Mesodermal cell (in vitro differentiated cells): ENCODE data around the gene PTPRE. TPM values are rescaled to one million over a fixed set of nuclear protein-coding genes. Genes with fewer than 3 reads are reported as not detected.

Source experiments
- H3K27ac ChIP-seq: 2 replicates; pipeline ENCODE4 v1.7.0; 2013; ENCODE audit warnings: mild to moderate bottlenecking, low read depth, low read length, moderate library complexity; ENCODE audit not compliant: severe bottlenecking
- H3K36me3 ChIP-seq: 2 replicates; pipeline ENCODE4 v1.7.1; 2013; ENCODE audit warnings: mild to moderate bottlenecking, low read length, moderate library complexity; ENCODE audit not compliant: control insufficient read depth, insufficient read depth
- H3K4me1 ChIP-seq: one replicate; pipeline ENCODE4 v1.7.1; 2013; ENCODE audit warnings: mild to moderate bottlenecking, low read length; ENCODE audit not compliant: insufficient read depth, control insufficient read depth, poor library complexity, severe bottlenecking
- H3K4me3 ChIP-seq: 2 replicates; pipeline ENCODE4 v1.7.0; 2013; ENCODE audit warnings: low read length, control low read depth, mild to moderate bottlenecking; ENCODE audit not compliant: insufficient read depth, poor library complexity, severe bottlenecking; ENCODE audit errors: extremely low read depth
- H3K9me3 ChIP-seq: 2 replicates; pipeline ENCODE4 v1.7.1; 2013; ENCODE audit warnings: mild to moderate bottlenecking, low read length, moderate library complexity; ENCODE audit not compliant: control insufficient read depth
- WGBS, 2 experiments: methylation state at CpG; one replicate each; pipeline ENCODE4 v1.1.5; 2013; ENCODE audit warnings: missing lambda C conversion rate in 2 of 2; ENCODE audit not compliant: insufficient coverage in 2 of 2; 5-methylcytosine and 5-hydroxymethylcytosine counted together
- polyA plus RNA-seq, 2 experiments: library from polyadenylated mRNA; stranded (reverse); fragments of 50-300 nt; gene quantifications; one replicate each; pipeline ENCODE4 v1.2.3, GENCODE V29; 2013

The PTPRE gene, protein sequence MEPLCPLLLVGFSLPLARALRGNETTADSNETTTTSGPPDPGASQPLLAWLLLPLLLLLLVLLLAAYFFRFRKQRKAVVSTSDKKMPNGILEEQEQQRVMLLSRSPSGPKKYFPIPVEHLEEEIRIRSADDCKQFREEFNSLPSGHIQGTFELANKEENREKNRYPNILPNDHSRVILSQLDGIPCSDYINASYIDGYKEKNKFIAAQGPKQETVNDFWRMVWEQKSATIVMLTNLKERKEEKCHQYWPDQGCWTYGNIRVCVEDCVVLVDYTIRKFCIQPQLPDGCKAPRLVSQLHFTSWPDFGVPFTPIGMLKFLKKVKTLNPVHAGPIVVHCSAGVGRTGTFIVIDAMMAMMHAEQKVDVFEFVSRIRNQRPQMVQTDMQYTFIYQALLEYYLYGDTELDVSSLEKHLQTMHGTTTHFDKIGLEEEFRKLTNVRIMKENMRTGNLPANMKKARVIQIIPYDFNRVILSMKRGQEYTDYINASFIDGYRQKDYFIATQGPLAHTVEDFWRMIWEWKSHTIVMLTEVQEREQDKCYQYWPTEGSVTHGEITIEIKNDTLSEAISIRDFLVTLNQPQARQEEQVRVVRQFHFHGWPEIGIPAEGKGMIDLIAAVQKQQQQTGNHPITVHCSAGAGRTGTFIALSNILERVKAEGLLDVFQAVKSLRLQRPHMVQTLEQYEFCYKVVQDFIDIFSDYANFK
- 16.6 TPM for polyA plus RNA-seq (2013, experiment 1 of 2)
- polyA plus RNA-seq (2013, experiment 2 of 2): 12.8 TPM

DNA sequence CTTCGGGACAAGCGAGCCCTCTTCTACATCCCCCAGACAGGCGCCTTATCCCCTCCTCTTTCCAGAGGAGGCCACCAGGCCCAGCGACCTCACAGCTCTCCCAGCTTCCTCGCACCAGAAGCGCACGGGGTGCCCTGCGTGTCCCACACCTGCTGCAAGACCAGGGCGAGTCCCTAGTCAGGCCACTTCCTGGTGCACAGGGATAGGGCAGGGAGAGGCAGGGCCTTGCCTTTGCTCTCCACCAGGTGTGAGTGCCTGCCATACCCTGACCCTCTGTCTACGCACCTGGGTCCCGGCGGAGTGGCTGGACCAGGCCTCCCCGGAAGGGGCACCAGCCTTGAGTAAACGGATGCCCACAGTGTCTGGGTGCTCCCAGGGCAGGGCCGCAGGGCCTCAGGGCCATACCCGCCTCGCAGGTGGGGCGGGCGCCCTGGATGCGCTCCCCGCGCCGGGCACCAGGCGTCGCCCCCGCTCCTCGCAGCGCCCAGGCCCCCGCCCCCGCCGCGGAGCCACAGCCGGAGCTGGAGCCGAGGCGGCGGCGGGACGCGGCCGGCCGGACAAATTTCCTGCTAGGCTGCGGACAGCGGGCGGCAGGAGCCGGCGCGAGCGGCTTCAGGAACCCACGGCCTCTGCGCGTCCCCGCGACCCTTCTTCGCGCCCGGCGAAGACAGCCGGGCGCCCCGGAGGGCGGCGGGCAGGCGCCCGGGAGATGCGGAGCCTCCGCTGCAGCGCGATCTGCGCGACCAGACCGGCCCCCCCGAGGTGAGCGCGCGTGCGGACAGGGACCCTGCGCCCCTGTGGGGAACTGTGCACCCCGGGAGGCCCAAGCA lies at the start of gene PTPRE:
TSS of gene PTPRE (plus strand) at position 556 of the 830 bp plus-strand sequence. CDS start 133,779 bp downstream, outside the sequence.
- no peaks in the 10 kb centered on the region for H3K36me3 ChIP-seq
- H3K27ac ChIP-seq: no peak within 1 kb of the TSS
- WGBS, 2 experiments: 9 to 11% methylated on average over 51 to 56 of the region's 78 CpGs
- peaks cover 11% of the 10 kb centered on the region for H3K4me1 ChIP-seq
- no peaks in the 10 kb centered on the region for H3K9me3 ChIP-seq
- H3K4me3 ChIP-seq: peak within 1 kb of the TSS; percentile 62

DNA sequence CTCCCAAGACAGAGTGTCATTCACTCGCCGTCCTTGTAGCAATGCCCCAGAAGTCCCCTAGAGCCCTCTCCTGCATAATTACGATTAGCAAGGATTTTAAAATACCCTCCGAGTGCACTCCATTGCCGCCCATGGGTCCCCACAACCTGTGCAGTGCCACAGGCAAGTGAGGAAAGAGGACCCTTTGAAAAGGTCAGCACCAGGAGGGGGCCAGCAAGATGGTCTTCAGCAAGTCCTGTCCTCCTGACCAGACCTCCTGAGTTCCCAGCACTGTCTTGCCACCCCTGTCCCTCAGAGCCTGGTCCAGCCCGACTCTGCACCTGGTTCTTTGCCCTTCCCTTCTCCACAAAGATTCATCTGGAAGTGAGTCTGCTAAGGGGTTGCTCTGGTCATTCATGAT lies 46.3 kb upstream of the PTPRE start:
- WGBS, 2 experiments: 84 to 96% methylated on average over 6 of the region's 6 CpGs
- Histone ChIP-seq H3K4me1 (no peaks in the 10 kb centered on the region), H3K36me3 (no peaks in the 10 kb centered on the region), H3K9me3 (peaks cover 26% of the 10 kb centered on the region), H3K27ac (no peak overlapping the region), H3K4me3 (no peak overlapping the region)

DNA sequence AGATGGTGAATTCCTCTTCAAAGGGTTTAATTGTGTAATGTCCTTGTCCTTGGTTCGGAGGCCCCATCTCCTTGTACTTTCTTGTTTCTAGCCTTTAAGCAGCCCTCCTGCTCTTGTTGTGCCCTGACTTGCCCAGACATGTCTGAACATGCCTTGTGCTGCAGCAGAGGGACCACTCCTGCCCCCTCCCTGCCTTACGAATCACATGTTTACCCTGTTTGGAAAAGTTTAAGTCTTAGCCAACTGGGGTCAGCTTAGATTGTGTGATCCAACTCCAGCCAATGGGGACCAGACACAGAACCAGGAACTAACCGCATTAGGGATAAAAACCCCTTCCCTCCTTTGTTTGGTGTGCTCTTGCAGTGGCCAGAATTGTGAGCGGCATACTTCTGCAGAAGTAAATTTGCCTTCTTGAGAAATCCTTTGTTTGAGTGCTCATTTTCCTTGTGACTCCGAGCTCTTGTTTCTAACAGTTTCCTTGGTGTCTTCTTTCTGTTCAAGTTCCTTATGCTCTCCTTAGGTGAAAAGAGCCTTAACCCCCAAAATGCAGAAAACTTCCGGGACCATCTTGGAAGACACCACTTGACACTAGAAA lies 43.6 kb upstream of the PTPRE start:
- WGBS, 2 experiments: 84 to 86% methylated on average over 3 to 5 of the region's 6 CpGs

DNA sequence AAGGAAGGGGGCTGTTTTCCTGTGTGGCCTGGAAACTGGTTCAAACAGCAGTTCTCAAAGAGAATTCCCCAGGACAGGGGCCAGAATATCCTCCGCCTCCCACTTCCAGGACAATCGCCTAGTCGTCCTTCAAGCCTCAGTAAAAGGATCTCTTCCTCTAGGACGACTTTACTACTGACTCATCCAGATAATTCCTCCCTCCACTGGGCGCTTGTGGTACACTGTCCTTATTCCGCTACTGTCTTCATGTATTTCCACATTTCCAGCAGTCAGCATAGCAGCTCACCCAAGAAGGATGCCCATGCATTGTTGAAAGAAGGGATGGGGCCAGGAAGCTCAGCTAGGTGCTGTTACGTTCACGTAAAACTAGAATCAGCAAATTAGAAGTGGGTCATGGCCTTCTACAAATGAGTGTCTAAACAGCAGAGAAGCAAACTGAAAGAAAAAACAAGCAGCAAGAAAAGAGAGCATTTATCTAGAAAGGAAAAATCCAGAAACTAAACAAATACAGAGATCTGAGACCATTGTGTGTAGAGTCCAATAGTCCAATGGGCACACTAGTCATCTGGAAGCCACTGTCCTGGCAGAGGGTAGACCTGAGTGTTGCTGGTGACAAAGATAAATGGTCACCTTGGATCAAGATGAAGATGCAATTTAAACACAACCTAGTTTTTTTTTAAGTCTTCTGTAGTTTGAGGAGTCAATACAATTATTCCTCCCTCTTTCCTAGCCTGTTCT lies 40.5 kb upstream of the PTPRE start:
- H3K9me3 ChIP-seq: peaks cover 26% of the 10 kb centered on the region
- no peak overlapping the region for H3K4me3 ChIP-seq
- no peaks in the 10 kb centered on the region for H3K36me3 ChIP-seq
- H3K27ac ChIP-seq: no peak overlapping the region
- H3K4me1 ChIP-seq: no peaks in the 10 kb centered on the region
- 90% methylated on average over 7 to 8 of the region's 8 CpGs for WGBS, 2 experiments

More for the DNA sequence above, 43.6 kb upstream of the PTPRE start:
- no peak overlapping the region for H3K4me3 ChIP-seq
- H3K27ac ChIP-seq: peak overlapping the region; percentile 73
- H3K9me3 ChIP-seq: peaks cover 26% of the 10 kb centered on the region
- no peaks in the 10 kb centered on the region for H3K4me1 ChIP-seq
- H3K36me3 ChIP-seq: no peaks in the 10 kb centered on the region

DNA sequence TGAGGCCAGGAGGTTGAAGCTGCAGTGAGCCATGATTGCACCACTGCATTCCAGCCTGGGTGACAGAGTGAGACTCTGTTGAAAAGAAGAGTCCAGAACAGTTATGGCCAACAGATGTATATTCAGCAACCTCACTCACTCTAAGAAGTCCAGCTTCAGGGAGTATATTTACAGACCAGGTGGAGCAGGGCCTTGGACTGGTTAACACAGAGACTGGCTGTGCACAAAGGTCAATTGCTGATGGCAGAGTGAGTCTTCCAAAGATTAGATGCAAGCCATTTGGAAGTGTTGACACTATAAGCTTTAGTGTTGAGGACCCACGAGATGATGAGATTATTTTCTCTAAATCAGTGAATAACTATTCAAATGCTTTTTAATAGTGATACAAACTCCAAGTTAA lies 39.1 kb upstream of the PTPRE start:
- H3K4me3 ChIP-seq: no peak overlapping the region
- H3K27ac ChIP-seq: no peak overlapping the region
- peaks cover 22% of the 10 kb centered on the region for H3K9me3 ChIP-seq
- no CpG with 5 or more reads among the region's 1 CpG for WGBS, 2 experiments
- H3K4me1 ChIP-seq: no peaks in the 10 kb centered on the region
- H3K36me3 ChIP-seq: no peaks in the 10 kb centered on the region

DNA sequence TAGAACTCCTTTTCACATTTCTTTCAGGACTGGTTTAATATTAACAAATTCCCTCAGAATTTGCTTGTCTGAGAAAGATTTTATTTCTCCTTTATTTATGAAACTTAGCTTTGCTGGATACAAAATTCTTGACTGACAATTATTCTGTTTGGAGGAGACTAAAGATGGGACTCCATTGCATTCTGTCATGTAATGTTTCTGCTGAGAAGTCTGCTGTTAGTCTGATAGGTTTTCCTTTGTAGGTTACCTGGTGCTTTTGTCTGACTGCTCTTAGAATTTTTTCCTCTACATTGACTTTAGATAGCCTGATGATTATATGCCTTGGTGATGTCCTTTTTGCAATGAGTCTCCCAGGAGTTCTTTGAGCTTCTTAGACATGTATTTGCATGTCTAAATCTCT lies 37.6 kb upstream of the PTPRE start:
- H3K4me1 ChIP-seq: no peaks in the 10 kb centered on the region
- no peaks in the 10 kb centered on the region for H3K36me3 ChIP-seq
- H3K9me3 ChIP-seq: peaks cover 7% of the 10 kb centered on the region
- no peak overlapping the region for H3K27ac ChIP-seq
- H3K4me3 ChIP-seq: no peak overlapping the region

DNA sequence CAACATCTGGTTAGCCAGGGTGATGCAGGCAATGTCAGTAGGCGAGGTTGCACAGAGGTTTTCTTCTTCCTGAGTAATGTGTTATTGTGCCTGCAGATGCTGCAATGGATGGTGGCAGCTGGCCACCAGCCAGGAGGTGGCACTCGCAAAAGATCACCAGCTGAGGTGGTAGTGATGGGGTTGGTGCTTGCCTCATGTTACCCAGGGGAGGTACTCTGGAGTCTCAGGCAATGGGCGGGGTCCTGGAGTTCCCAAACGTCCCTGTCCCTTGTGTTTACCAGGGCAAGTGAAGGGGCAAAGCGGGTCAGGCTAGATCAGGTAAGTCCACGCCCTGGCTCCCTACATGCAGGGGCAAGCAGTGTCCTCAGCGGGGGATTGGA lies 35.3 kb upstream of the PTPRE start:
- Histone ChIP-seq H3K27ac (no peak overlapping the region), H3K9me3 (no peaks in the 10 kb centered on the region), H3K4me3 (no peak overlapping the region), H3K36me3 (no peaks in the 10 kb centered on the region), H3K4me1 (no peaks in the 10 kb centered on the region)
- WGBS, 2 experiments: 83 to 87% methylated on average over 6 to 7 of the region's 7 CpGs

DNA sequence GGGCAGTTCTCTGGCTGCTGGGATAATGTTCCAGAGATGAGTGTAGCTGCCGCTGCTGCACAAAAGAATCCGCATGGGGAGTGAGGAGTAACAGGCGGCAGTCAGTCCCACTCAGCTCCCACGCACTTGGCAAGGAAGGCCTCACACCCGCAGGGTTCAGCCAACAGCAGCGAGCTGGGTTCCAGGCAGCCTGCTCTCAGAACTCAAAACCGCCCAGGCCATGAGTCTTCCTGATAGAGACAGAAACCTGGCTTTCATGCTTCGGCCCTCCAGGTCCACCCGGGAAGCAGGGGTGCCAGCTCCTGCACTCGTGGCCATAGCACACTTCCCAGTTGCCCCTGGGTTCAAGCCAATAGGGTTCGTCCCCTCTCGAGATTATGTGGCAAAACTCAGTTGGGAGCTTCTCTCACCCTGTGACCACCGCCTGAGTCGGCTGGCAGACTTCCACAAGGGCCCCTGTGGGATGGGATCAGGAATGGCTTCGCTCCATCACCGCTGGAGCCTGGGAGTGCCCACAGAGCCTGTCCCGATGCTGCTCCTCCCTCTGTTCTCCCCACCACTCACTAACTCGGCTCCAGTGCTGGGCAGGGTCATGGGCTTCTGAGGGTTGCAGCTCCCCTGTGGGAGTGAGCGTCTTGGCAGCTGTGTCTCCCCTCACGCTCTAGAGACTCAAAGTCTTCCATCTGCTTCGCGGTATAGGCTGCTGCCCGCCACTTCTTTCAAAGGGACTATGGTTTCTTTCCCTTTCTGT lies 34.7 kb upstream of the PTPRE start:
- Histone ChIP-seq H3K9me3 (no peaks in the 10 kb centered on the region), H3K4me3 (no peak overlapping the region), H3K27ac (no peak overlapping the region), H3K4me1 (no peaks in the 10 kb centered on the region), H3K36me3 (no peaks in the 10 kb centered on the region)
- WGBS, 2 experiments: 92 to 94% methylated on average over 20 to 21 of the region's 23 CpGs

DNA sequence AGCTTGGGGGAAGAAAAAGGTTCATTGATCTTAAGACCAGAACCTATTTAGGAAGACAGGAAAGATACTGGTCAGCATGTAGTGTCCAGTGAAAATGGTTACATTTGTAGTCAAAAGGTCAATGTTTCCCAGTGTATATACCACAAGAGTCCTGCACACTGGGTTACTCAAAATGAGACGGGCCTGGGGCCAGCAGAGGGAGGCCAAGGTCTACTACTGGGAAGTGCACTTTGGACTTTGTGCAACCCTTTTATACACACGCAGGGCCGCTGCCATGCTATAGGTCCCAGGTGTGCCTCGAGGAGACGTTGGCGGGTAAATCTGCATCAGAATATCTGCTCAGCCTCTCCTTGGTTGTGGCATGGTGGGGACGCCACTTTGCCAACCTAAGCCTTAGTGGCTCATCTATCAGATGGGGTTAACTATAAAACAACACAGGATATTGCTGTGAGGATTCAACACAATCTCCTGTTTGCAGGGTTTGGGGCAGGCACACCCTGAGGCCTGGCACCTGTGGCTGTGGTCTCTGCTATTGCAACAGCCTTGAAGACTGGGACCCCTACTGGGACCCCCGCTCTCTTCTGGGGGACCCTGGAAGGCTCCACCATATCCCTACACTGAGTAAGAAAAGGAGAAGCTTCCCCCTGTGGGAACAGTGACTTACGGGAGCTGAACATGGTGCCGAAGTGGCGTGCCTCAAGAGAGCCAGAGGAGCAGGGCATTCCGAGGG lies 33.9 kb upstream of the PTPRE start:
- H3K36me3 ChIP-seq: no peaks in the 10 kb centered on the region
- 91 to 93% methylated on average over 11 of the region's 12 CpGs for WGBS, 2 experiments
- H3K4me1 ChIP-seq: no peaks in the 10 kb centered on the region
- no peaks in the 10 kb centered on the region for H3K9me3 ChIP-seq
- no peak overlapping the region for H3K4me3 ChIP-seq
- no peak overlapping the region for H3K27ac ChIP-seq
